ENCODE measurements around the gene MAPK1.
"Not testable (repeated sequence)": the region's sequence is repeated elsewhere in the genome, so short reads cannot be mapped to it uniquely, and the experiment has no call there.

Gene MAPK1

GRCh38 chr22:21845558-21846453 is 21.6 kb downstream of the MAPK1 start:
- no peak for DNase-seq

GRCh38 chr22:21842946-21843345 is 24.5 kb downstream of the MAPK1 start:
- DNase-seq: no peak

- peak; percentile 11 for DNase-seq
These were observed 26.0 kb downstream of the MAPK1 start for GRCh38 chr22:21841422-21841821.

GRCh38 chr22:21840236-21840823 is 27.1 kb downstream of the MAPK1 start:
- no peak for DNase-seq

- no peak for DNase-seq
These were observed 27.7 kb downstream of the MAPK1 start for GRCh38 chr22:21839765-21840140.

- not testable (repeated sequence) for DNase-seq
These were observed 28.2 kb downstream of the MAPK1 start for GRCh38 chr22:21839104-21839764.

- DNase-seq: no peak
These were observed 30.0 kb downstream of the MAPK1 start for GRCh38 chr22:21837248-21837979.

- DNase-seq: not testable (repeated sequence)
These were observed 31.0 kb downstream of the MAPK1 start for GRCh38 chr22:21836486-21836885.

- DNase-seq: no peak
These were observed 32.1 kb downstream of the MAPK1 start for GRCh38 chr22:21835378-21835777.

GRCh38 chr22:21834869-21835268 is 32.6 kb downstream of the MAPK1 start:
- no peak for DNase-seq

GRCh38 chr22:21832291-21833290 is 34.9 kb downstream of the MAPK1 start:
- DNase-seq: no peak

GRCh38 chr22:21829523-21829922 is 37.9 kb downstream of the MAPK1 start:
- no peak for DNase-seq

GRCh38 chr22:21828268-21828638 is 39.2 kb downstream of the MAPK1 start:
- no peak for DNase-seq

GRCh38 chr22:21827628-21828267 is 39.7 kb downstream of the MAPK1 start:
- DNase-seq: no peak

GRCh38 chr22:21826204-21826603 is 41.2 kb downstream of the MAPK1 start:
- no peak for DNase-seq

GRCh38 chr22:21824962-21825361 is 42.5 kb downstream of the MAPK1 start:
- DNase-seq: not testable (repeated sequence)

- DNase-seq: no peak
These were observed 43.0 kb downstream of the MAPK1 start for GRCh38 chr22:21824445-21824912.

- DNase-seq: no peak
These were observed 43.6 kb downstream of the MAPK1 start for GRCh38 chr22:21823740-21824444.

GRCh38 chr22:21819183-21819770 is 48.2 kb downstream of the MAPK1 start:
- no peak for DNase-seq

Measured in DMS53 (cell line).